Central memory CD8-positive, alpha-beta T cell (primary cell): ENCODE data around the gene CLASP1.
"Not testable (repeated sequence)": the region's sequence is repeated elsewhere in the genome, so short reads cannot be mapped to it uniquely, and the experiment has no call there.

Experiments
- ATAC-seq: fragments of 150-1000 bp; cut with Tn5 transposase; replicated peaks from 2 replicates; pipeline ENCODE4 v1.10.0; 2022; ENCODE audit warnings: mild to moderate bottlenecking, moderate FRiP score, moderate number of reproducible peaks; ENCODE audit not compliant: poor library complexity, severe bottlenecking; ENCODE audit errors: extremely low read depth
- DNase-seq, 2 donors: peaks; one replicate each; pipeline ENCODE4 v3.0.0; 2021; ENCODE audit warnings: low spot score in 2 of 2
- H3K27ac Mint-ChIP-seq: one replicate; pipeline ENCODE4 v1.8.0; 2022; ENCODE audit warnings: low read depth, mild to moderate bottlenecking, moderate library complexity, mixed read lengths
- H3K27me3 Mint-ChIP-seq: one replicate; pipeline ENCODE4 v1.8.0; 2022; ENCODE audit warnings: mixed read lengths
- H3K36me3 Mint-ChIP-seq: one replicate; pipeline ENCODE4 v1.8.0; 2022; ENCODE audit warnings: mild to moderate bottlenecking, moderate library complexity, mixed read lengths; ENCODE audit not compliant: insufficient read depth
- H3K4me1 Mint-ChIP-seq: one replicate; pipeline ENCODE4 v1.8.0; 2022; ENCODE audit warnings: mixed read lengths
- H3K4me3 Mint-ChIP-seq: one replicate; pipeline ENCODE4 v1.8.0; 2022; ENCODE audit warnings: mild to moderate bottlenecking, moderate library complexity, mixed read lengths
- H3K9me3 Mint-ChIP-seq: one replicate; pipeline ENCODE4 v1.8.0; 2022; ENCODE audit warnings: mixed read lengths

Gene CLASP1

DNA sequence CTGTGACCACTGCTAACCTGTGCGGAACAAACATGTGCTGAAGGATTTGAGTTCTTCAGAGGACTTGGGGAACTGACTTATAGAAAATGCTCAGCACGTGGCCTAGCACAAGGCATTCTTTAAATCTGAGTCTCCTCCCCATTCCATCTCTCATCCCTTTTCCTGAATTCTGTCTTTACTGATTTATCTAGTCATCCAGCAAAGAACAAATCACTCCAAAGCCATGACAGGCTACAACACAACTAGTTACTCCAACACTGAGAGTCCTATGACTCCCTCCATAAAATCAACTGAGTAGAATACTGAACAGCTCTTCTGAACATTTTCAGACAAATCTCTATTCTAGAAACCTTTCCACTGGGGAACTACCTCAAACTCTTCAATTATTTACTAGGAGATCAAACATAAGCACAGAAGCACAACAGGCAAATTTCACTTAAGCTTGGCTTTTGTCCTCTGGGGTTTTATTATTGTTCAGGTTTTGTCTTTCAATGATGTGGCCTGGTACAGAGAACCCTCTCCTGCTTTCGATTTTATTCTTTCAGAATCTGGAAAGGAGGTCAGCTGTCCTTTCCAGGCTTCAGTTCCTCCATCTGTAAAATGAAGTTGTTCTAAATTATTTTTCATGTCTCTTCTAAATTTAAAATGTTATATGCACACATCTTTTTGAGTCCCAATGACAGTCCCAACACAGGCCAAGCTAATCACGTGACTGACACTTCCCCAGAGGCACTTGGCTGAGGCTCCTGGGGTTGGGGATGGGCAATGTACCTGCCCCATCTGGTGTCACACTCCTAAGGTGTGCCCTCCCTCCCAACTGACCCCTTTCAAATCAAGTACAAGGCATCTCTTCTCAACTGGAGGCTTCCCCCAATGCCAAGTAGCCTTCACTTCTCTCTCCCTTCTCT is 86.7 kb downstream of the CLASP1 start:
- no peak for DNase-seq
- Mint-ChIP-seq H3K9me3 (no peaks in the 10 kb centered on the region), H3K27me3 (no peaks in the 10 kb centered on the region), H3K27ac (peak overlapping the region; percentile 52), H3K4me1 (peaks cover 67% of the 10 kb centered on the region), H3K4me3 (no peak overlapping the region), H3K36me3 (peaks cover 2% of the 10 kb centered on the region)
- no peak for ATAC-seq

DNA sequence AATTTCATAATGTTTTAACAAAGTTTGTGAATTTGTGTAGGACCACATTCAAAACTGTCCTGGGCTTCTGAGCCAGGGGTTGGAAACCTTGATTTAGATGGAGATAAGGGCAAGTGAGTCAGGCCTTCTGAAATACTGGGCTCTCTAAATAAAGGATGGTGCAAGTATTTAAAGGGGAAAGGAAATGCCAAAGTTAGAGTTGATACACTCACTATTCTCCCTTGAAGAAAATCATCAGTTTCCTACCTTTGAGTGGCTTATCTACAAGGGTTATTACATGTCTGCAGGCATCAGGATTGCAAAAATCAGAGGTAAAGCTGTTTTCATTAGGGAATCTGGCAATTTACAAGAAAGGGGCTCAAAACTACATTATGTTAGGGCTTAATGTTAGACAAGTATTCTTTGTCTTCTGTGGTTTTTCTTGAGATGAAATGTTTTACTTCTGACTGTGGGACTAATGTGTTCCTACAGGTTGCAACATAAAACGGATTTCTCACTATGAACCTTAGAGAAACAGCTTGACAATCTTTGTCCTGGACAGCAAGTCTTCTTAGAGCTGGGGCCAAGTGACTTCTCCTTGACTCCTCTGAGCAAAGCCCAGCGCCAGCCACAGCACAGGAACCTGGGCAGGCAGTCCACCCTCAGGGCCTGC is 87.5 kb downstream of the CLASP1 start:
- peak overlapping the region; percentile 16 for H3K27ac Mint-ChIP-seq
- peaks cover 6% of the 10 kb centered on the region for H3K36me3 Mint-ChIP-seq
- H3K4me3 Mint-ChIP-seq, result no peak overlapping the region
- DNase-seq, result no peak
- no peaks in the 10 kb centered on the region for H3K9me3 Mint-ChIP-seq
- ATAC-seq, result no peak
- no peaks in the 10 kb centered on the region for H3K27me3 Mint-ChIP-seq
- H3K4me1 Mint-ChIP-seq, result peaks cover 64% of the 10 kb centered on the region

DNA sequence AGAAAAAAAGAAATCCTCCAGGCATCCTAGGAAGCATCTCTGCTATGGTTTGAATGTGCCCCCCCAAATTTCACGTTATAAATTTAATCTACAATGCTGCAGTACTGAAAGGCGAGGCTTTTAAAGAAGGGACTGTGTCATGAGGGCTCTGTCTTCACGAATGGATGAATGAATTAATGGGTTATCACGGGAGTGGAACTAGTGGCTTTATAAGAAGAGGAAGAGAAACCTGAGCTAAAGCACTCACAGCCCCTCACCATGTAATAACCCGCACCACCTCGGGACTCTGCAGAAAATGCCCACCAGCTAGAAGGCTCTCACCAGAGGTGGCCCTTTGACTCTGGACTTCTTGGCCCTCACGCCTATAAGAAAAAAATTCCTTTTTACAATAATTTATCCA is 90.9 kb downstream of the CLASP1 start:
- Mint-ChIP-seq H3K27ac (no peak overlapping the region), H3K36me3 (peaks cover 6% of the 10 kb centered on the region), H3K27me3 (no peaks in the 10 kb centered on the region), H3K9me3 (no peaks in the 10 kb centered on the region), H3K4me1 (peaks cover 51% of the 10 kb centered on the region), H3K4me3 (no peak overlapping the region)
- DNase-seq (no peak), ATAC-seq (no peak)

DNA sequence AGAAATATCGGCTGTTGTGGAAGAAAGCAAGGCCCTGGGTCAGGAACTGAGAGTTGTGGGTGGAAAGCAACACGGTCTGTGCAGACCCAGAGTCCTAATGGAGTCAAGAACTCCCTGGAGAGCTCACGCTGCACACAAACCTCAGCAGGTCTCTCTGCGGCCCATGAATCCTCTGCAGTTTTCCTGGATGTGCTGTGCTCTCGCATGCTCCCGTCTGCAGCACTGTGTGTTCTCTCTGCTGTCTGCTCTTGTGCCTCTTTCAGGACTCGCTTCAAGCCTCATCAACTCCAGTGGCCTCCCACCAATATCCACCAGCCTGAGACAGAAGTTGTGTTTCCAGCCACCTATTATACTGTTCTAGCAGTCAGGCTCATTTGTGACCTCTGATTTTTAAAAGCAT is 94.3 kb downstream of the CLASP1 start:
- H3K27ac Mint-ChIP-seq, result peak overlapping the region; percentile 38

DNA sequence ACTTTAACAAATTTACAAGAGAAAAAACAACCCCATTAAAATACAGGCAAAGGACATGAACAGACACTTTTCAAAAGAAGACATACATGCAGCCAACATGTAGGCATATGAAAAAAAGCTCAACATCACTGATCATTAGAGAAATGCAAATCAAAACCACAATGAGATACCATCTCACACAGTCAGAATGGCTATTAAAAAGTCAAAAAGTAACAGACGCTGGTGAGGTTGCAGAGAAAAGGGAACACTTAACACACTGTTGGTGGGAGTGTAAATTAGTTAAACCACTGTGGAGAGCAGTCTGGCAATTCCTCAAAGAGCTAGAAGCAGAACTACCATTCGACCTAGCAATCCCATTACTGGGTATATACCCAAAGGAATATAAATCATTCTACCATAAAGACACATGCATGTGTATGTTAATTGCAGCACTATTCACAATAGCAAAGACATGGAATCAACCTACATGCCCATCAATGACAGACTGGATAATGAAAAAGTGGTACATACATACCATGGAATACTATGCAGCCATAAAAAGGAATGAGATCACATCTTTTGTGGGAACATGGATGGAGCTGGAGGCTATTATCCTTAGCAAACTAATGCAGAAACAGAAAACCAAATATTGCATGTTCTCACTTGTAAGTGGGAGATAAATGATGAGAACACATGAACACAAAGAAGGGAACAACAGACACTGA is 96.6 kb downstream of the CLASP1 start:
- not testable (repeated sequence) for H3K27me3 Mint-ChIP-seq, DNase-seq, H3K27ac Mint-ChIP-seq, H3K4me3 Mint-ChIP-seq, H3K9me3 Mint-ChIP-seq, ATAC-seq, H3K36me3 Mint-ChIP-seq
- H3K4me1 Mint-ChIP-seq, result peaks cover 71% of the 10 kb centered on the region

More for the DNA sequence above, 94.3 kb downstream of the CLASP1 start:
- Mint-ChIP-seq H3K36me3 (peaks cover 4% of the 10 kb centered on the region), H3K27me3 (no peaks in the 10 kb centered on the region), H3K4me1 (peaks cover 65% of the 10 kb centered on the region), H3K4me3 (no peak overlapping the region), H3K9me3 (no peaks in the 10 kb centered on the region)
- no peak for DNase-seq
- no peak for ATAC-seq

DNA sequence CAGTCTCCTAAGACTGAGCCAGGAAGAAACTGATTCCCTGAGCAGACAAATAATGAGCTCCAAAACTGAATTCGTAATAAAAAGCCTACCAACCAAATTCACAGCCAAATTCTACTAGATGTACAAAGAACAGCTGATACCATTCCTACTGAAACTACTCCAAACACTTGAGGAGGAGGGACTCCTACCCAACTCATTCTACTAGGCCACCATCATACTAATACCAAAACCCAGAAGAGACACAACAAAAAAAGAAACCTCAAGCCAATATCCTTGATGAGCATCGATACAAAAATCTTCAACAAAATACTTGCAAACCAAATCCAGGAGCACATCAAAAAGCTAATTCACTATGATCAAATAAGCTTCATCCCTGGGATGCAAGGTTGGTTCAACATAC is 98.6 kb downstream of the CLASP1 start:
- Mint-ChIP-seq H3K4me1 (peaks cover 72% of the 10 kb centered on the region), H3K36me3 (peaks cover 4% of the 10 kb centered on the region), H3K27me3 (no peaks in the 10 kb centered on the region), H3K4me3 (no peak overlapping the region), H3K9me3 (no peaks in the 10 kb centered on the region), H3K27ac (peak overlapping the region; percentile 12)
- no peak for ATAC-seq
- no peak for DNase-seq

DNA sequence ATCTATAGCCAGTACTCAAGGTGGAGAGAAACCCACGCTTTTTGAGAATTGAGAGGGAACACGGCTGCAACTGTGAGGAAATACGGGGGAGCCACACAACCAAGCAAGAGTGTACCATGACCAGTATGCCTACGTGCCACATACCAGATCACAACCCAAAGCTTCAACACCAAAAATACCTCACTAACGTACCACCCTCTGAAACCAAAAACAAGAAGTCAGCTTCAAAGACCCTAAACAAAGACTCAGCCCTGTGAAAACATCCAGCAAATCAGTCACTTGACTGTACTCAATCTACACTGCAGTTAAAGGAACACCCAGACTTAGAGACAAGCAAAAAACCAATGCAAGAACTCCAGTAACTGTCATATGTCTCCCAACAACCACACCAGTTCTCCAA is 101.6 kb downstream of the CLASP1 start:
- Mint-ChIP-seq H3K27me3 (no peaks in the 10 kb centered on the region), H3K36me3 (peaks cover 4% of the 10 kb centered on the region), H3K4me3 (no peak overlapping the region), H3K4me1 (peaks cover 75% of the 10 kb centered on the region), H3K27ac (peak overlapping the region; percentile 39), H3K9me3 (no peaks in the 10 kb centered on the region)
- no peak for ATAC-seq
- no peak for DNase-seq

DNA sequence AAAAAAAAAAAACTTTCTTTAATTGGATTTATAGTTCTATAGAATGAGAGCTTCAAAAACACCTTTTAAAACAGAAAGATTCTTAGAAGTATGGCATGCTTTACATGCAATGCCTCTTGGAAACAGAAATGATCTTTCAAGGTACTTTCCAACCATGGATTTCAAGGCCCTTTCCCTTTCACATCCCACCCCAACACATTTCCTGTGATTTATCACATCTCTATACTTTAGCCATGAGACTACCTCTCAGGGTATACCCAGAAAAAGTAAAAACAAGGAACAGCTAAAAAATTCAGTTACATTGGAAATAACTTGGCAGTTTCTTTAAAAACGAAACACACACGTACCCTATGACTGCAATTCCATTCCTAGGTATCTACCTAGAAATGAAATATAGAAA is 103.3 kb downstream of the CLASP1 start:
- no peak overlapping the region for H3K4me3 Mint-ChIP-seq
- no peaks in the 10 kb centered on the region for H3K9me3 Mint-ChIP-seq
- ATAC-seq (no peak), DNase-seq (no peak)
- H3K27ac Mint-ChIP-seq, result no peak overlapping the region
- H3K4me1 Mint-ChIP-seq, result peaks cover 57% of the 10 kb centered on the region
- H3K27me3 Mint-ChIP-seq, result no peaks in the 10 kb centered on the region
- peaks cover 4% of the 10 kb centered on the region for H3K36me3 Mint-ChIP-seq

DNA sequence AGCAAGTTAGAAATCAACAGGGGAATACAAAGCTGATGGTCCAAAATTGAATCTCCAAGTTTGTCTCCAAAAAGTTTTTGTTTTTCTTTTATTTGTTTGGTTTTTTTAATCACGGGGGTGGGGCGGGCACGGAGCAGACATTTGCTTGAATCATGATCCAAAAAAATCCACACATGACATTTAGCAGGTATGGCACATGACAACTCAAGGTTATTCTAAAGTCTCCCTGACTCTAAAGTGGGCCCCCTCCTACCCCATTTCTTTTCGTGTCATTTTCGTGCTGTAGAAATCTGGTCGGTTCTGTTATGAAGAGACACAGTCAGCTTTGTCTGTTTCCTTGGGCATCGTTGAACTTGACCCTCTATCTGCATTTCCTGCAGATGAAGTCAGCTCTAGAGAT is 104.0 kb downstream of the CLASP1 start:
- Mint-ChIP-seq H3K27me3 (no peaks in the 10 kb centered on the region), H3K27ac (no peak overlapping the region), H3K9me3 (no peaks in the 10 kb centered on the region), H3K4me1 (peaks cover 52% of the 10 kb centered on the region), H3K36me3 (peaks cover 4% of the 10 kb centered on the region), H3K4me3 (no peak overlapping the region)
- ATAC-seq (no peak), DNase-seq (no peak)

DNA sequence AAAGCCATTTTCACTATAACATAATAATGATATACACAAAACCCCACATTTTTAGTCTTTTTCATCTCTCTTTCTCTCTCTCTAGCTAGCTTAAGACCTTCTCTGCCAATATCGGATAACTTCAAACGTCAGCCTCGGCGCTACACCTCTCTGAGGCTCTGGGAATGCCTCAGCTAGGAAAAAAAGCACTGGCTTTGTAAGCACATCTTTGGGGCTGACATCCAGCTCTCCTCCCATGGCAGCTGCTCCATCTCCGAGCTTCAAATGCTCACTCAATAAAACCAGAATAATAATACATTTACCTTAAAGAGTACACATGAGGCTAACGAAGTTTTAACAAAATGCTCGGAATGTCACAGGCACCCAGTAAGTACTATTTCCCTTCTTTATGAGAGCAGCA is 107.8 kb downstream of the CLASP1 start:
- no peaks in the 10 kb centered on the region for H3K27me3 Mint-ChIP-seq
- H3K4me1 Mint-ChIP-seq, result peaks cover 47% of the 10 kb centered on the region
- H3K9me3 Mint-ChIP-seq, result no peaks in the 10 kb centered on the region
- H3K27ac Mint-ChIP-seq, result no peak overlapping the region
- no peak overlapping the region for H3K4me3 Mint-ChIP-seq
- H3K36me3 Mint-ChIP-seq, result no peaks in the 10 kb centered on the region
- no peak for ATAC-seq
- DNase-seq, result no peak

DNA sequence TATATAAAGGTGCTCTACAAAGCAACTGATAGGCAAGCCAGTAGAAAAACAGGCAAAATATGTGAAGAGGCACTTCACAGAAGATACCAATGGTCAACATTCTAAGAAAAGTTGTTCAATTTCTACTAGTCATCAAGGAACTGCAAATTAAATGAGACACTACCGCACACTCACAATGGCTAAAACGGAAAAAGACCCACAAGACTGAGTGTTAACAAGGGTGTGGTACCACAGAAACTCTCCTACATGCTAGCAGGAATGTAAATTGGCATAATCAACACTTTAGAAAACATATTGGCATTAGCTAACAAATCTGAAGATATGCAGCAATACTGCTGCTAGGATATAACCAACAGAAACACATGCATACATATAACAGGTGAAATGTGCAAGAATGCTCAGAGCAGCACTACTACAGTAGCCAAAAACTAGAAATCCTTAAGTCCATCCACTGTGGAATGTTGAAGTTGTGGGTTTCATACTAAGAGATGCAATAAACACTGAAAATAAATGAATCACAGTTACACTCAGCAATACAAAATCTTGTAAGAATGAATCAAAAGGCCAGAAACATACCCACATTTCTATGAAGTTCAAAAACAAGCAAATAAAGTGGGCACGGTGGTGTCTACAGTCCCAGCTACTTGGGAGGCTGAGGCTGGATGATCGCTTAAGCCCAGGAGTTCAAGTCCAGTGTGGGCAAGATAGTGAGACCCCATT is 109.4 kb downstream of the CLASP1 start:
- H3K4me3 Mint-ChIP-seq, result peak overlapping the region; percentile 69
- DNase-seq (no peak), ATAC-seq (no peak)

DNA sequence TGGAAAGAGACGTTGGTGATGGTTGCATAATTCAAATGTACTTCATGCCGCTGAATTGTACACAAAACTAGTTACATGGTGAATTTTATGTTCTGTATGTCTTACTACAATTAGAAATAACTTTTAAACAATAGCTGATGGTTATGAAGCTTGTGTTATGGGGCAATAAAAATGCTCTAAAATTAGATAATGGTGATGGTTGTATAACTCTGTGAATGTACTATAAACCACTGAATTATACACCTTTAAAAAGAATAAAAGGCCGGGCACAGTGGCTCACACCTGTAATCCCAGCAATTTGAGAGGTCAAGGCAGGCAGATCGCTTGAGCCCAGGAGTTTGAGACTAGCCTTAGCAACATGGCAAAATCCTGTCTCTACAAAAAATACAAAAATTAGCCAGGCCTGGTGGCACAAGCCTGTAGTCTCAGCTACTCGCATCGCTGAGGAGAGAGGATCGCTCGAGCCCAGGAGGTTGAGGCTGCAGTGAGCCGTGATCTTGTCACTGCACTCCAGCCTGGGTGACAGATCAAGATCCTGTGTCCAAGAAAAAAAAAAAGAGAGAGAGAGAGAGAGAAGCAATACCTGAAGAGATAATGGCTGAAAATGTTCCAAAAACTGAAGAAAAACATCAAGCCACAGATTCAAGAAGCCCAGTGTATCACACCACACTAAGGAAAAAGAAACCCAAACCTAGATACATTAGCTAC is 112.3 kb downstream of the CLASP1 start:
- Mint-ChIP-seq H3K9me3 (no peaks in the 10 kb centered on the region), H3K4me1 (peaks cover 38% of the 10 kb centered on the region)
- ATAC-seq, result no peak

More for the DNA sequence above, 109.4 kb downstream of the CLASP1 start:
- peaks cover 2% of the 10 kb centered on the region for H3K36me3 Mint-ChIP-seq
- no peaks in the 10 kb centered on the region for H3K27me3 Mint-ChIP-seq
- H3K9me3 Mint-ChIP-seq, result no peaks in the 10 kb centered on the region
- peaks cover 39% of the 10 kb centered on the region for H3K4me1 Mint-ChIP-seq
- H3K27ac Mint-ChIP-seq, result peak overlapping the region; percentile 86

More for the DNA sequence above, 112.3 kb downstream of the CLASP1 start:
- H3K27ac Mint-ChIP-seq, result no peak overlapping the region
- H3K36me3 Mint-ChIP-seq, result peaks cover 2% of the 10 kb centered on the region
- no peak overlapping the region for H3K4me3 Mint-ChIP-seq
- H3K27me3 Mint-ChIP-seq, result no peaks in the 10 kb centered on the region
- DNase-seq, result no peak
